ENCODE results near the gene FDXR. TPM values are rescaled to one million over a fixed set of nuclear protein-coding genes. Genes with fewer than 3 reads are reported as not detected.

The FDXR gene
- total and polyA plus RNA-seq, 2 of the 8 experiments (the other 6 are each of a cell fraction or from before 2014, with no cell fraction given), result 24.2 to 31.4 TPM

DNA sequence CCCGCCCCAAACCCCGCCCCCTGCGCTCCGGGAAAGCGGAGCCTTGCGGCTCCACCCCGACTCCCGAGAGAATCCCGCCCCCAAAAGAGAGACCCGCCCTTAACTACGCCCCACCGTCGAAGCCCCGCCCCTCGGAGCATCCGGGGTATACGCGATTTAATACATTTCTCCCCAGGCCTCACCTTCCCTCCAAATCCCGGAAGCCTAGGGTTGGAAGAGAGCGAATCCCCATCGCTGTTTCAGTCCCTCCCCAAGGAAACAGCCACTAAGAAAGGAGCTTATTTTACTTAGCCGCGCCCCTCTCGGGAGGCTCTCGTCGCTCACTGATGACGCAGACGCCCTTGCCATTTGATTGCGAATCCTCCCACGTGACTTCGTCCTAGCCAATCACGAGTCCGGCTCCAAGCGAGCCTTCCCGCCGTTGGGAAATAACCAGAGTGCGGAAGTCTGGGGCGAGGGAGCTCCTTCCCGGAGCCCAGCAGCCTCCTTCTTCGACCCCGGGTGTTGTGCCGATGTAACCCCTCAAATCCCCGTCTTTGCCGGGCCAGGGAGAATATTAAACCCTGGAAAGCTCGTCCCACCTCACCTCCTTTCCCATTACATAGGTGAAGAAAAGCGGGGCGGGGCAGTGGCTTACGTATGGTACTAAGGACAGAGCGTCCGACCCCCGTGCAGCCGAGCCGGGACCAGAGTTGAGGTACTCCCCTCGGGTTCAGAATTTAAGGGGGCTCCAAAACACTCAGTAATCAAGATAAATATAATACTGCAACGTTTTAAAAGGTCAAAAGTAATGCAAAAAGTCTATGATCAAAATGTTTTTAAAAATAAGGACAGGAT is 461 bp upstream of the FDXR start (continued):
- TF ChIP-seq, protein P1, sequence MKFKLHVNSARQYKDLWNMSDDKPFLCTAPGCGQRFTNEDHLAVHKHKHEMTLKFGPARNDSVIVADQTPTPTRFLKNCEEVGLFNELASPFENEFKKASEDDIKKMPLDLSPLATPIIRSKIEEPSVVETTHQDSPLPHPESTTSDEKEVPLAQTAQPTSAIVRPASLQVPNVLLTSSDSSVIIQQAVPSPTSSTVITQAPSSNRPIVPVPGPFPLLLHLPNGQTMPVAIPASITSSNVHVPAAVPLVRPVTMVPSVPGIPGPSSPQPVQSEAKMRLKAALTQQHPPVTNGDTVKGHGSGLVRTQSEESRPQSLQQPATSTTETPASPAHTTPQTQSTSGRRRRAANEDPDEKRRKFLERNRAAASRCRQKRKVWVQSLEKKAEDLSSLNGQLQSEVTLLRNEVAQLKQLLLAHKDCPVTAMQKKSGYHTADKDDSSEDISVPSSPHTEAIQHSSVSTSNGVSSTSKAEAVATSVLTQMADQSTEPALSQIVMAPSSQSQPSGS (IDR thresholded peaks at IDR 0.05; ENCODE audit: low read length), result peak; percentile 70; the same call in 1 of the 2 replicates
- no peak for TF ChIP-seq BRCA1 (IDR thresholded peaks at IDR 0.05; ENCODE audit: low read depth, low read length)
- TF ChIP-seq EZH2 (IDR thresholded peaks at IDR 0.05; ENCODE audit: low read depth, low read length, severe bottlenecking), result no peak
- TF ChIP-seq, protein P2, sequence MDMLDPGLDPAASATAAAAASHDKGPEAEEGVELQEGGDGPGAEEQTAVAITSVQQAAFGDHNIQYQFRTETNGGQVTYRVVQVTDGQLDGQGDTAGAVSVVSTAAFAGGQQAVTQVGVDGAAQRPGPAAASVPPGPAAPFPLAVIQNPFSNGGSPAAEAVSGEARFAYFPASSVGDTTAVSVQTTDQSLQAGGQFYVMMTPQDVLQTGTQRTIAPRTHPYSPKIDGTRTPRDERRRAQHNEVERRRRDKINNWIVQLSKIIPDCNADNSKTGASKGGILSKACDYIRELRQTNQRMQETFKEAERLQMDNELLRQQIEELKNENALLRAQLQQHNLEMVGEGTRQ (IDR thresholded peaks at IDR 0.05; ENCODE audit: low read length), result peak; percentile 98
- no peak for TF ChIP-seq SIRT6 (IDR thresholded peaks at IDR 0.05; ENCODE audit: low read length)
- TF ChIP-seq, protein P3, sequence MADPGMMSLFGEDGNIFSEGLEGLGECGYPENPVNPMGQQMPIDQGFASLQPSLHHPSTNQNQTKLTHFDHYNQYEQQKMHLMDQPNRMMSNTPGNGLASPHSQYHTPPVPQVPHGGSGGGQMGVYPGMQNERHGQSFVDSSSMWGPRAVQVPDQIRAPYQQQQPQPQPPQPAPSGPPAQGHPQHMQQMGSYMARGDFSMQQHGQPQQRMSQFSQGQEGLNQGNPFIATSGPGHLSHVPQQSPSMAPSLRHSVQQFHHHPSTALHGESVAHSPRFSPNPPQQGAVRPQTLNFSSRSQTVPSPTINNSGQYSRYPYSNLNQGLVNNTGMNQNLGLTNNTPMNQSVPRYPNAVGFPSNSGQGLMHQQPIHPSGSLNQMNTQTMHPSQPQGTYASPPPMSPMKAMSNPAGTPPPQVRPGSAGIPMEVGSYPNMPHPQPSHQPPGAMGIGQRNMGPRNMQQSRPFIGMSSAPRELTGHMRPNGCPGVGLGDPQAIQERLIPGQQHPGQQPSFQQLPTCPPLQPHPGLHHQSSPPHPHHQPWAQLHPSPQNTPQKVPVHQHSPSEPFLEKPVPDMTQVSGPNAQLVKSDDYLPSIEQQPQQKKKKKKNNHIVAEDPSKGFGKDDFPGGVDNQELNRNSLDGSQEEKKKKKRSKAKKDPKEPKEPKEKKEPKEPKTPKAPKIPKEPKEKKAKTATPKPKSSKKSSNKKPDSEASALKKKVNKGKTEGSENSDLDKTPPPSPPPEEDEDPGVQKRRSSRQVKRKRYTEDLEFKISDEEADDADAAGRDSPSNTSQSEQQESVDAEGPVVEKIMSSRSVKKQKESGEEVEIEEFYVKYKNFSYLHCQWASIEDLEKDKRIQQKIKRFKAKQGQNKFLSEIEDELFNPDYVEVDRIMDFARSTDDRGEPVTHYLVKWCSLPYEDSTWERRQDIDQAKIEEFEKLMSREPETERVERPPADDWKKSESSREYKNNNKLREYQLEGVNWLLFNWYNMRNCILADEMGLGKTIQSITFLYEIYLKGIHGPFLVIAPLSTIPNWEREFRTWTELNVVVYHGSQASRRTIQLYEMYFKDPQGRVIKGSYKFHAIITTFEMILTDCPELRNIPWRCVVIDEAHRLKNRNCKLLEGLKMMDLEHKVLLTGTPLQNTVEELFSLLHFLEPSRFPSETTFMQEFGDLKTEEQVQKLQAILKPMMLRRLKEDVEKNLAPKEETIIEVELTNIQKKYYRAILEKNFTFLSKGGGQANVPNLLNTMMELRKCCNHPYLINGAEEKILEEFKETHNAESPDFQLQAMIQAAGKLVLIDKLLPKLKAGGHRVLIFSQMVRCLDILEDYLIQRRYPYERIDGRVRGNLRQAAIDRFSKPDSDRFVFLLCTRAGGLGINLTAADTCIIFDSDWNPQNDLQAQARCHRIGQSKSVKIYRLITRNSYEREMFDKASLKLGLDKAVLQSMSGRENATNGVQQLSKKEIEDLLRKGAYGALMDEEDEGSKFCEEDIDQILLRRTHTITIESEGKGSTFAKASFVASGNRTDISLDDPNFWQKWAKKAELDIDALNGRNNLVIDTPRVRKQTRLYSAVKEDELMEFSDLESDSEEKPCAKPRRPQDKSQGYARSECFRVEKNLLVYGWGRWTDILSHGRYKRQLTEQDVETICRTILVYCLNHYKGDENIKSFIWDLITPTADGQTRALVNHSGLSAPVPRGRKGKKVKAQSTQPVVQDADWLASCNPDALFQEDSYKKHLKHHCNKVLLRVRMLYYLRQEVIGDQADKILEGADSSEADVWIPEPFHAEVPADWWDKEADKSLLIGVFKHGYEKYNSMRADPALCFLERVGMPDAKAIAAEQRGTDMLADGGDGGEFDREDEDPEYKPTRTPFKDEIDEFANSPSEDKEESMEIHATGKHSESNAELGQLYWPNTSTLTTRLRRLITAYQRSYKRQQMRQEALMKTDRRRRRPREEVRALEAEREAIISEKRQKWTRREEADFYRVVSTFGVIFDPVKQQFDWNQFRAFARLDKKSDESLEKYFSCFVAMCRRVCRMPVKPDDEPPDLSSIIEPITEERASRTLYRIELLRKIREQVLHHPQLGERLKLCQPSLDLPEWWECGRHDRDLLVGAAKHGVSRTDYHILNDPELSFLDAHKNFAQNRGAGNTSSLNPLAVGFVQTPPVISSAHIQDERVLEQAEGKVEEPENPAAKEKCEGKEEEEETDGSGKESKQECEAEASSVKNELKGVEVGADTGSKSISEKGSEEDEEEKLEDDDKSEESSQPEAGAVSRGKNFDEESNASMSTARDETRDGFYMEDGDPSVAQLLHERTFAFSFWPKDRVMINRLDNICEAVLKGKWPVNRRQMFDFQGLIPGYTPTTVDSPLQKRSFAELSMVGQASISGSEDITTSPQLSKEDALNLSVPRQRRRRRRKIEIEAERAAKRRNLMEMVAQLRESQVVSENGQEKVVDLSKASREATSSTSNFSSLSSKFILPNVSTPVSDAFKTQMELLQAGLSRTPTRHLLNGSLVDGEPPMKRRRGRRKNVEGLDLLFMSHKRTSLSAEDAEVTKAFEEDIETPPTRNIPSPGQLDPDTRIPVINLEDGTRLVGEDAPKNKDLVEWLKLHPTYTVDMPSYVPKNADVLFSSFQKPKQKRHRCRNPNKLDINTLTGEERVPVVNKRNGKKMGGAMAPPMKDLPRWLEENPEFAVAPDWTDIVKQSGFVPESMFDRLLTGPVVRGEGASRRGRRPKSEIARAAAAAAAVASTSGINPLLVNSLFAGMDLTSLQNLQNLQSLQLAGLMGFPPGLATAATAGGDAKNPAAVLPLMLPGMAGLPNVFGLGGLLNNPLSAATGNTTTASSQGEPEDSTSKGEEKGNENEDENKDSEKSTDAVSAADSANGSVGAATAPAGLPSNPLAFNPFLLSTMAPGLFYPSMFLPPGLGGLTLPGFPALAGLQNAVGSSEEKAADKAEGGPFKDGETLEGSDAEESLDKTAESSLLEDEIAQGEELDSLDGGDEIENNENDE (IDR thresholded peaks at IDR 0.05; ENCODE audit: insufficient replicate concordance, low read length), result no peak
- TF ChIP-seq JUN (IDR thresholded peaks at IDR 0.05; ENCODE audit: low read depth, low read length), result no peak

Measured in H1 (cell line).